ENCODE measurements around the gene PRICKLE2. TPM values are rescaled to one million over a fixed set of nuclear protein-coding genes. Genes with fewer than 3 reads are reported as not detected.

Gene PRICKLE2
- total RNA-seq, 1 experiment from 2014 or later = 9.6 TPM

DNA sequence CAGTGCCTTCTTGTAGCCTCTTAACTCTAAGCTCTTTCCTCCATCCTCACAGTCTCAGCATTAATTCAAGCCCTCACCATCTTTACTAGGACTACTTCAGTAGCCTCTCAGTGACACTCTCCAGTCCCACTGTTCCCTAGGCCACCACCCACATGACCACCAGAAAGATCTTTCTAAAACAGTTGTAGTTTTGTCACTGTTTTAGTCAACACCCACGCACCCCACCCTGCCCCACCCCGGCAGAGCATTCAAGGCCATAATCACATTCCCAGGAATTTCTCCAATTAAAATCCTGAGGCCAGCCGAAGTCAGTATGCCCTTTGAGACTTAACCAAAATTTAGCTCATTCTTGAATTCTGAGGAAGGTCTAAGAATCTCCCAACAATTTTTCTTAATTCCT lies 170.8 kb downstream of the PRICKLE2 start:
- ChIA-PET CTCF (no interaction called here), POLR2A (no interaction called here)
- no TSS peak for BruUV-seq (replicated peaks)
- no peaks in the 10 kb centered on the region for H3K36me3 Mint-ChIP-seq (ENCODE audit: insufficient read depth, unreplicated experiment)
- no peak overlapping the region for H3K4me3 Mint-ChIP-seq (ENCODE audit: unreplicated experiment)
- no peak for DNase-seq (ENCODE audit: unreplicated experiment)
- H3K9me3 Mint-ChIP-seq (ENCODE audit: unreplicated experiment) = no peaks in the 10 kb centered on the region
- TF ChIP-seq, protein P1, sequence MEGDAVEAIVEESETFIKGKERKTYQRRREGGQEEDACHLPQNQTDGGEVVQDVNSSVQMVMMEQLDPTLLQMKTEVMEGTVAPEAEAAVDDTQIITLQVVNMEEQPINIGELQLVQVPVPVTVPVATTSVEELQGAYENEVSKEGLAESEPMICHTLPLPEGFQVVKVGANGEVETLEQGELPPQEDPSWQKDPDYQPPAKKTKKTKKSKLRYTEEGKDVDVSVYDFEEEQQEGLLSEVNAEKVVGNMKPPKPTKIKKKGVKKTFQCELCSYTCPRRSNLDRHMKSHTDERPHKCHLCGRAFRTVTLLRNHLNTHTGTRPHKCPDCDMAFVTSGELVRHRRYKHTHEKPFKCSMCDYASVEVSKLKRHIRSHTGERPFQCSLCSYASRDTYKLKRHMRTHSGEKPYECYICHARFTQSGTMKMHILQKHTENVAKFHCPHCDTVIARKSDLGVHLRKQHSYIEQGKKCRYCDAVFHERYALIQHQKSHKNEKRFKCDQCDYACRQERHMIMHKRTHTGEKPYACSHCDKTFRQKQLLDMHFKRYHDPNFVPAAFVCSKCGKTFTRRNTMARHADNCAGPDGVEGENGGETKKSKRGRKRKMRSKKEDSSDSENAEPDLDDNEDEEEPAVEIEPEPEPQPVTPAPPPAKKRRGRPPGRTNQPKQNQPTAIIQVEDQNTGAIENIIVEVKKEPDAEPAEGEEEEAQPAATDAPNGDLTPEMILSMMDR (IDR thresholded peaks at IDR 0.05; ENCODE audit: unreplicated experiment) = no peak
- H3K4me1 Mint-ChIP-seq (ENCODE audit: insufficient read depth, unreplicated experiment) = peaks cover 11% of the 10 kb centered on the region
- intact Hi-C loops (cut with micrococcal nuclease) = no loop called here
- H3K27ac Mint-ChIP-seq (ENCODE audit: low read depth, unreplicated experiment) = no peak overlapping the region
- H3K27me3 Mint-ChIP-seq (ENCODE audit: insufficient read depth, unreplicated experiment) = no peaks in the 10 kb centered on the region

DNA sequence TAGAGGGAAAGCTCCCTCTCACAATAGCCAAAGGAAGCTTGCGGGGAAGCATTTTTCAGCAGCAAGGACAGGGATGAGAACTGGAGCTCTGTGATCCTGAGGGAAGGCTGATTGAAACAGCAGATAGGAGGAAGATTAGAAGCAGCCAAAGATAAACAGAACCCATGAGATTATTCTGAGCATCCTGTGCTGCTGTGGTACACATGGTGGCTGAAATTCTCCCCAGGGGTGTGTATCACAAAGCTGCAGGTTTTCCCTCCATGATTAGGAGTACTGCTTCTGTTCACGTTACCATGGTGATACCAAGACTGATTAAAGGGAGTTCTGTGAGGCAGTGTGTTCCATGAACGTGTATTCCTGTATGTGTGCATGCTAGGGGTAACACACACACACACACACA lies 171.7 kb downstream of the PRICKLE2 start:
- CTCF ChIA-PET = interaction anchor here (0.9 kb wide), 1 partner anchor 14 kb away, joined by 4 read pairs; no protein-coding TSS in a partner anchor
- BruUV-seq (replicated peaks) = no TSS peak

DNA sequence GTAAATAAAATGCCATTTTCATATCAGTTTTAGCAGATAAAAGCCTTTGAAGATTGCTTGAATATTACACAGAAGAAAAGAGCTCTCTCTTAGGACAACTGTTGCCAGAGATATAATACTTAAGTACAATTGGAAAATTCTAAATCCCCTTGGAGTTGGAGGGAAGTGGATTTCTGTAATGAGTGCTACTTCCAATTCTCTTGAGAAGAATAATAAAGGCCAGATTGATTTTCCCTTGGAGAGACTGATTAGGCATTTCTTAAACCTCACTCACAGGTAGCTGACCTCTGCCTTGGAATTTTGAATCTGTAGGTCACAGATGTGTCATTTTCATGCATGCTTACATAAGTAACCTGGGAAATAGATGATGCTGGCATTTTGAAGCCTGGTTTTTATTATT lies 172.1 kb downstream of the PRICKLE2 start:
- DNase-seq (ENCODE audit: unreplicated experiment) = no peak
- Mint-ChIP-seq H3K27ac (ENCODE audit: low read depth, unreplicated experiment) (no peak overlapping the region), H3K36me3 (ENCODE audit: insufficient read depth, unreplicated experiment) (no peaks in the 10 kb centered on the region), H3K4me3 (ENCODE audit: unreplicated experiment) (no peak overlapping the region), H3K9me3 (ENCODE audit: unreplicated experiment) (no peaks in the 10 kb centered on the region), H3K27me3 (ENCODE audit: insufficient read depth, unreplicated experiment) (no peaks in the 10 kb centered on the region), H3K4me1 (ENCODE audit: insufficient read depth, unreplicated experiment) (peaks cover 11% of the 10 kb centered on the region)
- ChIA-PET CTCF (interaction anchor here (0.9 kb wide), 1 partner anchor 14 kb away, joined by 4 read pairs; no protein-coding TSS in a partner anchor), POLR2A (no interaction called here)
- BruUV-seq (replicated peaks) = no TSS peak
- intact Hi-C loops (cut with micrococcal nuclease) = no loop called here
- TF ChIP-seq, protein P1 (IDR thresholded peaks at IDR 0.05; ENCODE audit: unreplicated experiment) = no peak

More for the DNA sequence above, 171.7 kb downstream of the PRICKLE2 start:
- no peaks in the 10 kb centered on the region for H3K9me3 Mint-ChIP-seq (ENCODE audit: unreplicated experiment)
- H3K4me1 Mint-ChIP-seq (ENCODE audit: insufficient read depth, unreplicated experiment) = peaks cover 11% of the 10 kb centered on the region
- intact Hi-C loops (cut with micrococcal nuclease) = no loop called here
- POLR2A ChIA-PET = no interaction called here
- no peaks in the 10 kb centered on the region for H3K27me3 Mint-ChIP-seq (ENCODE audit: insufficient read depth, unreplicated experiment)
- no peak overlapping the region for H3K4me3 Mint-ChIP-seq (ENCODE audit: unreplicated experiment)
- DNase-seq (ENCODE audit: unreplicated experiment) = no peak
- H3K27ac Mint-ChIP-seq (ENCODE audit: low read depth, unreplicated experiment) = no peak overlapping the region
- TF ChIP-seq, protein P1 (IDR thresholded peaks at IDR 0.05; ENCODE audit: unreplicated experiment) = no peak
- H3K36me3 Mint-ChIP-seq (ENCODE audit: insufficient read depth, unreplicated experiment) = no peaks in the 10 kb centered on the region

DNA sequence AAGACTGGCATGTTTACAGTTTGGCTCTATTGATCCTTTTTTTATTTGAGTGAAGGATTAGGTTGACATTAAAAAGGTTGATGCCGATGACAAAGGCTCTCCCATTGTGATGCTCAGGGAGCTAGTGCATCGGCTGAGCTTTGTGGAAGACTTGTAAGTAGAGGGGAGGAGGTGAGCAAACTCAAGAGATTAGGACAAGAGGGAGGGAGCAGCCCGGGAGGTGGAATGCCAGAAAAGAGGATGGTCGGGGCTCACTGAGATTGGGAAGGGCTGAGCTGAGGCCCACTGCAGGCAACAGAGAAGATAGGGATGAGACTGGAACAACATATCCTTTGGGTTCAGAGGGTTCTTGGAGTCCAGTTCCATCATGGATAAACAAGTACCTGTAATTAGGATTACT lies 175.4 kb downstream of the PRICKLE2 start:
- no TSS peak for BruUV-seq (replicated peaks)
- no peak for DNase-seq (ENCODE audit: unreplicated experiment)
- H3K4me1 Mint-ChIP-seq (ENCODE audit: insufficient read depth, unreplicated experiment) = peaks cover 5% of the 10 kb centered on the region
- TF ChIP-seq, protein P1 (IDR thresholded peaks at IDR 0.05; ENCODE audit: unreplicated experiment) = no peak
- no peaks in the 10 kb centered on the region for H3K9me3 Mint-ChIP-seq (ENCODE audit: unreplicated experiment)
- no peak overlapping the region for H3K4me3 Mint-ChIP-seq (ENCODE audit: unreplicated experiment)
- POLR2A ChIA-PET = interaction anchor here (0.6 kb wide), 1 partner anchor 1488 kb away, joined by 3 read pairs; no protein-coding TSS in a partner anchor
- intact Hi-C loops (cut with micrococcal nuclease) = no loop called here
- CTCF ChIA-PET = interaction anchor here (0.8 to 1.0 kb wide), 3 partner anchors 20 to 434 kb away, joined by 3 to 5 read pairs (median 4); partner anchors contain the start of gene PSMD6
- no peaks in the 10 kb centered on the region for H3K36me3 Mint-ChIP-seq (ENCODE audit: insufficient read depth, unreplicated experiment)
- H3K27ac Mint-ChIP-seq (ENCODE audit: low read depth, unreplicated experiment) = no peak overlapping the region
- no peaks in the 10 kb centered on the region for H3K27me3 Mint-ChIP-seq (ENCODE audit: insufficient read depth, unreplicated experiment)

Measured in MCF 10A (cell line).